SK-N-MC (cell line): ENCODE data around the gene BMPR2.

Experiments used
- EZH2 ChIP-seq: fragments of 200-600 bp; sonication (generic); IDR thresholded peaks from one replicate; pipeline ENCODE4 v1.6.1; 2017; ENCODE audit warnings: antibody characterized with exemption
- FOXP2 ChIP-seq: optimal IDR thresholded peaks from 2 replicates; pipeline ENCODE3; 2011; ENCODE audit warnings: mild to moderate bottlenecking, moderate library complexity; ENCODE audit not compliant: insufficient read depth; ENCODE audit errors: extremely low read length, control extremely low read depth
- POLR2AphosphoS5 ChIP-seq: IDR thresholded peaks from 2 replicates; pipeline ENCODE4 v1.6.1; 2012; ENCODE audit warnings: mild to moderate bottlenecking, low read depth, low read length, borderline replicate concordance

DNA sequence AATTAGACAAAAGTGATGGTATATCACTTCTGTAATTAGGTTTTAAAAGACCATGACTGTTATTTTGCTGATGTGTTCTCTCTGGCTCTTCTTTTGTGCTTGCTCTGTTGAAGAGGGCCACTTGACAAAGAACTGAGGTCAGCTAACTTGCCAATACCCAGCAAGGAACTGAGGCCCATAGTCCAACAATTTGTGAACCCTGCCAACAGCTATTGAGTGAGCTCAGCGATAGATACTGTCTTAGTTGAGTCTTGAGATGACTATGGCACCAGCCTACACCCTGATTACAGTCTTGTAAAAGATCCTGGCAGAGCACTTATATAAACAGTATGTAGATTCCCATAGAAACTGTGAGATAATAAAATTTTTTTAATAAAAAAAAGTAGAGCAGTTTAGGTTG is 103.0 kb downstream of the BMPR2 start:
- TF ChIP-seq POLR2AphosphoS5 (no peak), EZH2 (no peak), FOXP2 (no peak)
